ENCODE results near the gene MT1H. TPM values are rescaled to one million over a fixed set of nuclear protein-coding genes. Genes with fewer than 3 reads are reported as not detected.

MT1H gene
- total RNA-seq, 1 donor from 2014 or later = not detected

GRCh38 chr16:56697456-56698155 is 28.0 kb downstream of the MT1H start:
- no peak for TF ChIP-seq CTCF (IDR thresholded peaks at IDR 0.05)
- DNase-seq (ENCODE audit: low spot score) = no peak
- Mint-ChIP-seq H3K4me3 (ENCODE audit: unreplicated experiment) (no peak overlapping the region), H3K27me3 (ENCODE audit: low read depth) (no peaks in the 10 kb centered on the region), H3K36me3 (ENCODE audit: low read depth) (no peaks in the 10 kb centered on the region), H3K9me3 (ENCODE audit: low read depth) (no peaks in the 10 kb centered on the region), H3K4me1 (ENCODE audit: low read depth) (peaks cover 10% of the 10 kb centered on the region), H3K27ac (ENCODE audit: unreplicated experiment) (no peak overlapping the region)

DNA sequence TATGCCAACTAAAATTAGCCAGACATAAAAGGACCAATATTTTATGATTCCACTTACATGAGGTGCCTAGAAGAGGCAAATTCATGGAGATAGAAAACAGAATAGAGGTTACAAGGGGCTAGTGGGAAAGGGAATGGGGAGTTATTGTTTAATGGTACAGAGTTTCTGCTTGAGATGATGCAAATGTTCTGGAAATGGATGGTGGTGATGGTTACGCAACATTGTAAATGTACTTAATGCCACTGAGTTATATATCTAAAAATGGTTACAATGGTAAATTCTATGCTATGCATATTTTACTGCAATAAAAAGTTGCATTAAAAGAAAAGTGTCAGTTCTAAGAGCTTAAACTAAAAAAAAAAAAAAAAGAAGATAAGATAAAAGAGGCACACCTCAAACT is 30.6 kb downstream of the MT1H start:
- peak overlapping the region; percentile 29 for H3K27ac Mint-ChIP-seq (ENCODE audit: unreplicated experiment)
- H3K27me3 Mint-ChIP-seq (ENCODE audit: low read depth) = no peaks in the 10 kb centered on the region
- no peak for DNase-seq (ENCODE audit: low spot score)
- TF ChIP-seq CTCF (IDR thresholded peaks at IDR 0.05) = no peak
- no peaks in the 10 kb centered on the region for H3K9me3 Mint-ChIP-seq (ENCODE audit: low read depth)
- no peaks in the 10 kb centered on the region for H3K36me3 Mint-ChIP-seq (ENCODE audit: low read depth)
- H3K4me3 Mint-ChIP-seq (ENCODE audit: unreplicated experiment) = no peak overlapping the region
- peaks cover 10% of the 10 kb centered on the region for H3K4me1 Mint-ChIP-seq (ENCODE audit: low read depth)

DNA sequence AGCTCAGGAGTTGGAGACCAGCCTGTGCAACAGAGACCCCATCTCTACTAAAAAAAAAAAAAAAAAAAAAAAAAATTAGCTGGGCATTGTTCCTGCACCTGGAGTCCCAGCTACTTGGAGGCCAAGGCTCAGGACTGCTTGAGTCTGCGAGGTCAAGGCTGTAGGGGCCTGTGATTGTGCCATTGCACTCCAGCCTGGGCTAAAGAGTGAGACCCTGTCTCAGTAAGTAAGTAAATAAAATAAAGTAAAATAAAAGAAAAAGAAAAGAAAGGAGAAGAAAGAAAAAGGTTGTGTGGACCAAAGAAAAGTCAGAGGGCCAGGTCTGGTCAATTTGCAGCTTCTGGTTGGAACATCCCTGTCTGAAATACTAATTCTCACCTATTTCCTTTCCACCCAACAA is 31.0 kb downstream of the MT1H start:
- Mint-ChIP-seq H3K27me3 (ENCODE audit: low read depth) (no peaks in the 10 kb centered on the region), H3K9me3 (ENCODE audit: low read depth) (no peaks in the 10 kb centered on the region), H3K4me3 (ENCODE audit: unreplicated experiment) (no peak overlapping the region), H3K27ac (ENCODE audit: unreplicated experiment) (no peak overlapping the region), H3K36me3 (ENCODE audit: low read depth) (no peaks in the 10 kb centered on the region), H3K4me1 (ENCODE audit: low read depth) (peaks cover 10% of the 10 kb centered on the region)
- no peak for DNase-seq (ENCODE audit: low spot score)
- no peak for TF ChIP-seq CTCF (IDR thresholded peaks at IDR 0.05)

DNA sequence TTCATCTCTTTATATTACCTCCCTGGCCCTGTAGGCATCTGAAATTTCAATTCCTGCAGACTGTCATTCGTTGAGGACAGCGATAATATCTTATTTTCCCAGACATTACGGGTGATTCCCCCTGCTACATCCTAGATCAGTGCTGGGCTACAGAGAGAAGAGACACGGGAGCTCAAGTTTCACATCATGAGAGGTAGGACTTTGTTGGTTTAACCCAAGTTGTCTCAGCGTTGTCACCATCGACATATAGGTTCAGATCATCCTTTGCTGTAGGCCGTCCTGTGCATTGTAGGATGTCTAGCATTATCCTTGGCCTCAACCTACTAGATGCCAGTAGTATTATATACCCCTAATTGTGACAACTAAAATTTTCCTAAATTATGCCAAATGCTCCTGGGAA is 31.9 kb downstream of the MT1H start:
- no peak for DNase-seq (ENCODE audit: low spot score)
- H3K4me1 Mint-ChIP-seq (ENCODE audit: low read depth) = peaks cover 10% of the 10 kb centered on the region
- no peaks in the 10 kb centered on the region for H3K9me3 Mint-ChIP-seq (ENCODE audit: low read depth)
- H3K36me3 Mint-ChIP-seq (ENCODE audit: low read depth) = no peaks in the 10 kb centered on the region
- no peak for TF ChIP-seq CTCF (IDR thresholded peaks at IDR 0.05)
- no peaks in the 10 kb centered on the region for H3K27me3 Mint-ChIP-seq (ENCODE audit: low read depth)
- H3K4me3 Mint-ChIP-seq (ENCODE audit: unreplicated experiment) = no peak overlapping the region
- H3K27ac Mint-ChIP-seq (ENCODE audit: unreplicated experiment) = peak overlapping the region; percentile 41

DNA sequence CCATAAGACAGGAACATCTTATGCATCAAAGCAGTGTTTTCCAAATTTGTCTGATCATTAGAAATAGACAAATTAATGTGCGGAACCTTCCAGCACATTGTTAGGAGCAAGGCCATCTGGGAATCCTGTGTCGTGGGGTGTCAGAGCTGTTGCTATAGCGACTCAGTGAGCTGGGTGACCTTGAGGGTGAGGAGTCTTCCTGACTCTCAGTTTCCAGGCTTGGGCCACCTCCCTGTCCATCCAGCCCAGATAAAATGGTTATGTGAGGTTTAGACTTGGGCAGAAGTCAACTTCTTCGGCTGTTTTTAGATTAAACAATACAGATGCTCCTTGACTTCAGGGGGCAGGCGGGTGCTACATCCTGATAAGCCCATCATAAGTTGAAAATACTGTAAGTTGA is 33.2 kb downstream of the MT1H start:
- no peak overlapping the region for H3K4me3 Mint-ChIP-seq (ENCODE audit: unreplicated experiment)
- no peaks in the 10 kb centered on the region for H3K9me3 Mint-ChIP-seq (ENCODE audit: low read depth)
- no peak overlapping the region for H3K27ac Mint-ChIP-seq (ENCODE audit: unreplicated experiment)
- DNase-seq (ENCODE audit: low spot score) = no peak
- TF ChIP-seq CTCF (IDR thresholded peaks at IDR 0.05) = no peak
- no peaks in the 10 kb centered on the region for H3K36me3 Mint-ChIP-seq (ENCODE audit: low read depth)
- no peaks in the 10 kb centered on the region for H3K27me3 Mint-ChIP-seq (ENCODE audit: low read depth)
- peaks cover 10% of the 10 kb centered on the region for H3K4me1 Mint-ChIP-seq (ENCODE audit: low read depth)

All from chondrocyte (in vitro differentiated cells).